GM23248 (cell line): ENCODE measurements around the gene FGF14. TPM values are rescaled to one million over a fixed set of nuclear protein-coding genes. Genes with fewer than 3 reads are reported as not detected.

Experiments used
- DNase-seq: peaks from one replicate; pipeline ENCODE4 v3.0.0-alpha.2; 2015
- H2AFZ ChIP-seq: fragments of 200-600 bp; sonication (generic); 2 replicates; pipeline ENCODE4 v1.6.1; 2016; ENCODE audit warnings: antibody characterized with exemption
- H3F3A ChIP-seq: fragments of 200-600 bp; sonication (generic); 2 replicates; pipeline ENCODE4 v1.6.1; 2016; ENCODE audit warnings: mild to moderate bottlenecking, antibody characterized with exemption, mixed run types; ENCODE audit not compliant: insufficient read depth
- H3K27ac ChIP-seq: fragments of 200-600 bp; sonication (generic); 2 replicates; pipeline ENCODE4 v1.5.1; 2016; ENCODE audit warnings: mild to moderate bottlenecking
- H3K27me3 ChIP-seq: fragments of 200-600 bp; sonication (generic); replicated peaks from 2 replicates; pipeline ENCODE4 v1.6.1; 2016; ENCODE audit warnings: mild to moderate bottlenecking; ENCODE audit not compliant: insufficient read depth
- H3K36me3 ChIP-seq: fragments of 200-600 bp; sonication (generic); 2 replicates; pipeline ENCODE4 v1.6.1; 2016; ENCODE audit warnings: low read depth, mild to moderate bottlenecking
- H3K4me1 ChIP-seq: fragments of 200-600 bp; sonication (generic); 2 replicates; pipeline ENCODE4 v1.6.1; 2016; ENCODE audit warnings: mild to moderate bottlenecking; ENCODE audit not compliant: insufficient read depth
- H3K4me2 ChIP-seq: fragments of 200-600 bp; sonication (generic); one replicate; pipeline ENCODE4 v1.6.1; 2016; ENCODE audit warnings: mild to moderate bottlenecking; ENCODE audit not compliant: unreplicated experiment
- H3K4me3 ChIP-seq: fragments of 200-600 bp; sonication (generic); 2 replicates; pipeline ENCODE4 v1.5.1; 2016; ENCODE audit warnings: mild to moderate bottlenecking
- H3K79me2 ChIP-seq: fragments of 200-600 bp; sonication (generic); 2 replicates; pipeline ENCODE4 v1.6.1; 2016; ENCODE audit warnings: mild to moderate bottlenecking; ENCODE audit not compliant: insufficient read depth
- H3K9ac ChIP-seq: fragments of 200-600 bp; sonication (generic); 2 replicates; pipeline ENCODE4 v1.6.1; 2016; ENCODE audit warnings: mild to moderate bottlenecking
- H3K9me2 ChIP-seq: fragments of 200-600 bp; sonication (generic); 2 replicates; pipeline ENCODE4 v1.6.1; 2016; ENCODE audit warnings: mixed run types, mild to moderate bottlenecking, moderate library complexity; ENCODE audit not compliant: insufficient read depth
- H3K9me3 ChIP-seq: fragments of 200-600 bp; sonication (generic); one replicate; pipeline ENCODE4 v1.6.1; 2017; ENCODE audit warnings: low read depth
- H4K20me1 ChIP-seq: fragments of 200-600 bp; sonication (generic); 2 replicates; pipeline ENCODE4 v1.6.0; 2016; ENCODE audit not compliant: insufficient read depth
- EZH2 ChIP-seq: fragments of 200-600 bp; sonication (generic); IDR thresholded peaks from 2 replicates; pipeline ENCODE4 v1.6.1; 2018; ENCODE audit warnings: antibody characterized with exemption, mild to moderate bottlenecking; ENCODE audit not compliant: insufficient read depth, poor library complexity, severe bottlenecking
- EZH2phosphoT487 ChIP-seq: fragments of 200-600 bp; sonication (generic); IDR thresholded peaks from 2 replicates; pipeline ENCODE4 v1.6.1; 2018; ENCODE audit warnings: antibody characterized with exemption, moderate library complexity, mild to moderate bottlenecking, low read depth; ENCODE audit not compliant: insufficient read depth
- WGBS, 2 experiments: methylation state at CpG; one replicate each; pipeline ENCODE4 v1.1.6; 2015 to 2017; ENCODE audit warnings: low lambda C conversion rate in 2 of 2, low coverage in 1 of 2; ENCODE audit errors: missing lambda C conversion rate in 2 of 2; 5-methylcytosine and 5-hydroxymethylcytosine counted together
- in situ Hi-C: fragments of 300-500 bp; cut with MboI; formaldehyde crosslinking; loops from 2 replicates; pipeline ENCODE4 v1.15.0; 2020
- polyA plus RNA-seq: library from polyadenylated mRNA; unstranded; fragments of >200 nt; fragmentation: Nextera tagmentation; extraction: Ambion mirVana; gene quantifications from 2 replicates; pipeline ENCODE4 v1.2.1, GENCODE V29; 2016
- total RNA-seq: library from RNA; depleted of rRNA; stranded (reverse); fragments of >200 nt; shearing (Covaris generic); gene quantifications from 2 replicates; pipeline ENCODE4 v1.2.3, GENCODE V29; 2014

The FGF14 gene
- total and polyA plus RNA-seq, 2 experiments from 2014 or later: 1.9 TPM; not detected in 1

GRCh38 chr13:102127153-102127552 is 274.7 kb downstream of the FGF14 start:
- Histone ChIP-seq H3K4me3 (no peak overlapping the region), H3K36me3 (no peaks in the 10 kb centered on the region), H3K4me2 (no peak overlapping the region), H3K27me3 (no peaks in the 10 kb centered on the region; the same call in 1 of the 2 replicates), H4K20me1 (no peaks in the 10 kb centered on the region), H3K27ac (no peak overlapping the region), H2AFZ (no peak overlapping the region), H3F3A (no peaks in the 10 kb centered on the region), H3K9me3 (no peaks in the 10 kb centered on the region), H3K9ac (no peak overlapping the region), H3K4me1 (peaks cover 7% of the 10 kb centered on the region; the same call in 1 of the 2 replicates), H3K9me2 (no peaks in the 10 kb centered on the region), H3K79me2 (no peaks in the 10 kb centered on the region)
- in situ Hi-C loops: no loop called here
- no peak for TF ChIP-seq EZH2phosphoT487
- no peak for TF ChIP-seq EZH2
- DNase-seq: no peak
- WGBS, 2 experiments: 40 to 61% methylated on average over 1 of the region's 1 CpG

DNA sequence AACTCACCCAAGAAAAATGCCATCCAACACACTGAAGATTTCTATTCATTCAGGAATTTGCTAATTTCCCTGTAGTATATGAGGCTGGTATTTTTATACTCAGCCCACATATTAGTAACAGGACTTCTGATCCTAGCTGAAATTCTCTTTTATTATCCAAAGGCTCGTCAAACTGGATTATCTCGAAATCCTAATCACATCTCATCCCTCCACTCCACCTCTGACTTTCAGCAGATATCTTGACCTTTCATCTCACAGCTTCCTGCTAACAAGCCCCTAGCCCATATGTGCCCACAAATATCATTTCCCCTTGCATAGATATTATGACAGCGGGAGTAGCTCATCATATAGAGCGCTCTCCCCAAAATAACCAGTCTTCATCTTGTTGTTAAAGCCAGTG is 279.7 kb downstream of the FGF14 start:
- Histone ChIP-seq H3K9me2 (no peaks in the 10 kb centered on the region), H3K9ac (no peak overlapping the region), H2AFZ (no peak overlapping the region), H3K79me2 (no peaks in the 10 kb centered on the region), H3K27me3 (no peaks in the 10 kb centered on the region; the same call in none of the 2 replicates), H3K4me3 (no peak overlapping the region), H3K4me1 (no peaks in the 10 kb centered on the region), H3K27ac (no peak overlapping the region), H3K4me2 (no peak overlapping the region), H3K9me3 (no peaks in the 10 kb centered on the region), H3K36me3 (no peaks in the 10 kb centered on the region), H4K20me1 (no peaks in the 10 kb centered on the region), H3F3A (no peaks in the 10 kb centered on the region)
- 87 to 90% methylated on average over 4 of the region's 4 CpGs for WGBS, 2 experiments
- TF ChIP-seq EZH2 (no peak), EZH2phosphoT487 (no peak)
- no peak for DNase-seq
- in situ Hi-C loops: no loop called here

GRCh38 chr13:102117175-102117831 is 284.5 kb downstream of the FGF14 start:
- H2AFZ ChIP-seq: no peak overlapping the region
- no peak overlapping the region for H3K9ac ChIP-seq
- TF ChIP-seq EZH2phosphoT487: no peak
- TF ChIP-seq EZH2: no peak
- no peaks in the 10 kb centered on the region for H3K4me1 ChIP-seq
- no peak overlapping the region for H3K4me3 ChIP-seq
- H3K9me2 ChIP-seq: no peaks in the 10 kb centered on the region
- H3F3A ChIP-seq: no peaks in the 10 kb centered on the region
- H3K79me2 ChIP-seq: no peaks in the 10 kb centered on the region
- no peaks in the 10 kb centered on the region for H4K20me1 ChIP-seq
- H3K27me3 ChIP-seq: no peaks in the 10 kb centered on the region; the same call in 1 of the 2 replicates
- H3K4me2 ChIP-seq: no peak overlapping the region
- DNase-seq: no peak
- in situ Hi-C loops: no loop called here
- no peak overlapping the region for H3K27ac ChIP-seq
- WGBS, 2 experiments: 26 to 31% methylated on average over 7 of the region's 7 CpGs
- no peaks in the 10 kb centered on the region for H3K36me3 ChIP-seq
- H3K9me3 ChIP-seq: no peaks in the 10 kb centered on the region

GRCh38 chr13:102103469-102103868 is 298.4 kb downstream of the FGF14 start:
- Histone ChIP-seq H3K27me3 (no peaks in the 10 kb centered on the region), H3K9me3 (no peaks in the 10 kb centered on the region), H3K4me2 (no peak overlapping the region), H3K4me1 (no peaks in the 10 kb centered on the region), H3K9ac (no peak overlapping the region), H3K4me3 (no peak overlapping the region), H2AFZ (no peak overlapping the region), H3K36me3 (no peaks in the 10 kb centered on the region), H3K79me2 (no peaks in the 10 kb centered on the region), H3F3A (no peaks in the 10 kb centered on the region), H4K20me1 (no peaks in the 10 kb centered on the region), H3K27ac (no peak overlapping the region), H3K9me2 (no peaks in the 10 kb centered on the region)
- DNase-seq: no peak
- no peak for TF ChIP-seq EZH2
- TF ChIP-seq EZH2phosphoT487: no peak
- in situ Hi-C loops: no loop called here
- 37 to 55% methylated on average over 3 of the region's 3 CpGs for WGBS, 2 experiments
